Mesangial cell (primary cell): ENCODE results near the gene CCDC142. TPM values are rescaled to one million over a fixed set of nuclear protein-coding genes. Genes with fewer than 3 reads are reported as not detected.

Experiments used
- total RNA-seq: library from RNA; depleted of rRNA; stranded (reverse); fragments of >200 nt; gene quantifications from 2 replicates; pipeline ENCODE4 v1.2.3, GENCODE V29; 2015

The CCDC142 gene
- 6.0 and 9.5 TPM in 2 replicates for total RNA-seq

GRCh38 chr2:74482801-74483674 lies at the start of gene CCDC142, which contains the start of gene TTC31:
TSS of gene CCDC142 (minus strand) at chr2:74482998. CDS start at chr2:74482837, 161 bp downstream.
TSS of gene TTC31 (plus strand) at chr2:74483081. CDS start at chr2:74483096, 15 bp downstream.

GRCh38 chr2:74529357-74530238 lies 46.8 kb upstream of the CCDC142 start, which contains the start of the genes AUP1 and HTRA2:
TSS of gene AUP1 (minus strand) at chr2:74529706. CDS start at chr2:74529629, 77 bp downstream.
TSS of gene HTRA2 (plus strand) at chr2:74529933. CDS start at chr2:74530007, 74 bp downstream.

GRCh38 chr2:74525717-74526648 lies 43.2 kb upstream of the CCDC142 start, which contains the start of gene DQX1:
TSS of gene DQX1 (minus strand) at chr2:74526231. CDS start at chr2:74525729, 502 bp downstream.

GRCh38 chr2:74514368-74515270 lies 31.8 kb upstream of the CCDC142 start, which contains the start of gene TLX2:
TSS of gene TLX2 (plus strand) at chr2:74514450. CDS start at chr2:74514807, 357 bp downstream.

GRCh38 chr2:74507145-74507925 lies 24.5 kb upstream of the CCDC142 start, which contains the start of gene PCGF1:
TSS of gene PCGF1 (minus strand) at chr2:74507695. CDS start at chr2:74507668, 27 bp downstream.

GRCh38 chr2:74499267-74499939 lies 16.6 kb upstream of the CCDC142 start, which contains the start of gene LBX2:
TSS of gene LBX2 (minus strand) at chr2:74499603. CDS start at chr2:74499537, 66 bp downstream.

GRCh38 chr2:74472086-74472944 lies 10.5 kb downstream of the CCDC142 start, which contains the start of gene MRPL53:
TSS of gene MRPL53 (minus strand) at chr2:74472680. CDS start at chr2:74472660, 20 bp downstream.

GRCh38 chr2:74458132-74458937 lies 24.5 kb downstream of the CCDC142 start, which contains the start of gene WBP1:
TSS of gene WBP1 (plus strand) at chr2:74458438. CDS start at chr2:74458603, 165 bp downstream.

GRCh38 chr2:74454654-74455511 lies 27.9 kb downstream of the CCDC142 start, which contains the start of gene INO80B:
TSS of gene INO80B (plus strand) at chr2:74455087. CDS start at chr2:74455117, 30 bp downstream.

GRCh38 chr2:74441690-74442482 lies 40.9 kb downstream of the CCDC142 start, which contains the start of gene RTKN:
TSS of gene RTKN (minus strand) at chr2:74441937. CDS start at chr2:74441816, 121 bp downstream.

